Measurements from ENCODE around the gene PIK3C2A.

DNA sequence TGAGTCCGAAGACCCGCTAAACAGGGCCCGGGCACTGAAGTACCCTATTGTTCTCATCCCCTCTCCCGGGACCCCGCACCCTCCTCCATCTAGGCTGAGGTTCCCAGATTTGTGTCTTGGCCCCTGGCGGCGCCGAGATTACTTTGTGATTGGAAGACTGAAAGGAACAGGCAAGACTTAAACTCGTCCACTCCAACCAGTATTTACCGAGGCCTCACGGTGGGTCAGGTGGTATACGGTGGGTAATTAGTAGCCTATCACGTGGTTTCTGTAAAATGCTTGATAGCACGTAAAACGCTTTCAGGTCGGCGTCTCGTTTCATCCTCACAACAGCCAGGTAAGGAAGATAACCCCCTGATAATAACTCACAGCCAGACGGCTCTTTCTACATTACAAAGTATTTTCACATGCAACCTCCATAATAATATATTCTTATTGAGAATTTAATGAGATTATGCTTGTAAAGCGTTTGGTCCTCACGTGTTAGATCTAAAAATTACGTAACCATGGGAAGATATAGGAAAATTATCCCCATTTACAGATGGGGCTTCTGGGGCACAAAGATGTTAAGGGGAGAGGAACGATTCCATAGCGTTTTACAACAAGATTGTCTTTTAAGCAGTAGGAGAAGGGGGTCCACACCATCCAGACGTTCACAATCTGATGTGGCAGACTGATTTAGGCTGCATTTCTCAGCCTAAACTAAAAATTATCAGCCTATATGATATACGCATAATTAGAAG, 642 bp upstream of the PIK3C2A start:
- TF ChIP-seq EZH2phosphoT487 (IDR thresholded peaks at IDR 0.05; ENCODE audit: insufficient read depth, low read depth) (no peak), EZH2 (IDR thresholded peaks at IDR 0.05; ENCODE audit: insufficient read depth, poor library complexity, severe bottlenecking) (no peak)

All from GM23248 (cell line).